Loucy (cell line): ENCODE results near the gene TMEM147.

Experiments used
- H2AFZ ChIP-seq: fragments of 200-600 bp; sonication (generic); 2 replicates; pipeline ENCODE4 v1.6.0; 2016; ENCODE audit warnings: antibody characterized with exemption, mild to moderate bottlenecking, low read length, moderate library complexity
- H3F3A ChIP-seq: fragments of 200-600 bp; 2 replicates; pipeline ENCODE4 v1.6.0; 2016; ENCODE audit warnings: antibody characterized with exemption, low read depth, mild to moderate bottlenecking
- H3K27me3 ChIP-seq: fragments of 200-600 bp; sonication (generic); 2 replicates; pipeline ENCODE4 v1.6.1; 2014; ENCODE audit warnings: low read length, mild to moderate bottlenecking; ENCODE audit not compliant: insufficient read depth, poor library complexity, severe bottlenecking
- H3K36me3 ChIP-seq: fragments of 200-600 bp; sonication (generic); 2 replicates; pipeline ENCODE4 v1.6.1; 2016; ENCODE audit warnings: low read length; ENCODE audit not compliant: insufficient read depth
- H3K4me1 ChIP-seq: fragments of 200-600 bp; sonication (generic); 2 replicates; pipeline ENCODE4 v1.5.1; 2014; ENCODE audit warnings: low read length, mild to moderate bottlenecking; ENCODE audit not compliant: insufficient read depth, poor library complexity, severe bottlenecking
- H3K4me2 ChIP-seq: fragments of 200-600 bp; sonication (generic); 2 replicates; pipeline ENCODE4 v1.6.0; 2014; ENCODE audit warnings: antibody characterized with exemption, low read length, low read depth, mild to moderate bottlenecking; ENCODE audit not compliant: poor library complexity, severe bottlenecking
- H3K4me3 ChIP-seq: fragments of 200-600 bp; sonication (generic); 2 replicates; pipeline ENCODE4 v1.5.1; 2014; ENCODE audit warnings: low read length, mild to moderate bottlenecking, mixed read lengths; ENCODE audit not compliant: poor library complexity, severe bottlenecking
- H3K79me2 ChIP-seq: fragments of 200-600 bp; sonication (generic); 2 replicates; pipeline ENCODE4 v1.6.1; 2014; ENCODE audit warnings: low read length; ENCODE audit not compliant: insufficient read depth
- H3K9ac ChIP-seq: fragments of 200-600 bp; sonication (generic); 2 replicates; pipeline ENCODE4 v1.6.0; 2014; ENCODE audit warnings: mild to moderate bottlenecking, low read depth, low read length, moderate library complexity; ENCODE audit not compliant: poor library complexity, severe bottlenecking
- H3K9me2 ChIP-seq: fragments of 200-600 bp; sonication (generic); replicated peaks from 2 replicates; pipeline ENCODE4 v1.6.1; 2016; ENCODE audit warnings: low read depth, low read length, mixed read lengths
- H3K9me3 ChIP-seq: fragments of 200-600 bp; sonication (generic); 2 replicates; pipeline ENCODE4 v1.6.1; 2014; ENCODE audit warnings: mild to moderate bottlenecking, antibody characterized with exemption, low read length, low read depth; ENCODE audit not compliant: insufficient read depth
- H4K20me1 ChIP-seq: fragments of 200-600 bp; sonication (generic); 2 replicates; pipeline ENCODE4 v1.6.0; 2014; ENCODE audit warnings: antibody characterized with exemption, low read length, mild to moderate bottlenecking; ENCODE audit not compliant: insufficient read depth, poor library complexity, severe bottlenecking
- EZH2phosphoT487 ChIP-seq: fragments of 200-600 bp; IDR thresholded peaks from 2 replicates; pipeline ENCODE4 v1.6.1; 2018; ENCODE audit warnings: antibody characterized with exemption, mild to moderate bottlenecking, moderate library complexity, borderline replicate concordance
- TF ChIP-seq, protein P1 (sequence below): fragments of 200-600 bp; sonication (generic); conservative IDR thresholded peaks from 2 replicates; pipeline ENCODE4 v1.5.1; 2014; ENCODE audit warnings: mild to moderate bottlenecking, antibody characterized with exemption, low read length

Gene TMEM147

GRCh38 chr19:35525873-35526272, 19.6 kb upstream of the TMEM147 start:
- no peaks in the 10 kb centered on the region for H3K79me2 ChIP-seq
- H3K9ac ChIP-seq: no peak overlapping the region
- H4K20me1 ChIP-seq: no peaks in the 10 kb centered on the region
- TF ChIP-seq, protein P1, sequence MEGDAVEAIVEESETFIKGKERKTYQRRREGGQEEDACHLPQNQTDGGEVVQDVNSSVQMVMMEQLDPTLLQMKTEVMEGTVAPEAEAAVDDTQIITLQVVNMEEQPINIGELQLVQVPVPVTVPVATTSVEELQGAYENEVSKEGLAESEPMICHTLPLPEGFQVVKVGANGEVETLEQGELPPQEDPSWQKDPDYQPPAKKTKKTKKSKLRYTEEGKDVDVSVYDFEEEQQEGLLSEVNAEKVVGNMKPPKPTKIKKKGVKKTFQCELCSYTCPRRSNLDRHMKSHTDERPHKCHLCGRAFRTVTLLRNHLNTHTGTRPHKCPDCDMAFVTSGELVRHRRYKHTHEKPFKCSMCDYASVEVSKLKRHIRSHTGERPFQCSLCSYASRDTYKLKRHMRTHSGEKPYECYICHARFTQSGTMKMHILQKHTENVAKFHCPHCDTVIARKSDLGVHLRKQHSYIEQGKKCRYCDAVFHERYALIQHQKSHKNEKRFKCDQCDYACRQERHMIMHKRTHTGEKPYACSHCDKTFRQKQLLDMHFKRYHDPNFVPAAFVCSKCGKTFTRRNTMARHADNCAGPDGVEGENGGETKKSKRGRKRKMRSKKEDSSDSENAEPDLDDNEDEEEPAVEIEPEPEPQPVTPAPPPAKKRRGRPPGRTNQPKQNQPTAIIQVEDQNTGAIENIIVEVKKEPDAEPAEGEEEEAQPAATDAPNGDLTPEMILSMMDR: no peak
- TF ChIP-seq EZH2phosphoT487: no peak
- no peaks in the 10 kb centered on the region for H3K9me2 ChIP-seq
- no peak overlapping the region for H3K4me2 ChIP-seq
- no peak overlapping the region for H3K4me3 ChIP-seq
- no peak overlapping the region for H2AFZ ChIP-seq
- no peaks in the 10 kb centered on the region for H3K4me1 ChIP-seq
- H3K36me3 ChIP-seq: no peaks in the 10 kb centered on the region
- no peaks in the 10 kb centered on the region for H3K27me3 ChIP-seq
- no peaks in the 10 kb centered on the region for H3F3A ChIP-seq
- H3K9me3 ChIP-seq: no peaks in the 10 kb centered on the region

DNA sequence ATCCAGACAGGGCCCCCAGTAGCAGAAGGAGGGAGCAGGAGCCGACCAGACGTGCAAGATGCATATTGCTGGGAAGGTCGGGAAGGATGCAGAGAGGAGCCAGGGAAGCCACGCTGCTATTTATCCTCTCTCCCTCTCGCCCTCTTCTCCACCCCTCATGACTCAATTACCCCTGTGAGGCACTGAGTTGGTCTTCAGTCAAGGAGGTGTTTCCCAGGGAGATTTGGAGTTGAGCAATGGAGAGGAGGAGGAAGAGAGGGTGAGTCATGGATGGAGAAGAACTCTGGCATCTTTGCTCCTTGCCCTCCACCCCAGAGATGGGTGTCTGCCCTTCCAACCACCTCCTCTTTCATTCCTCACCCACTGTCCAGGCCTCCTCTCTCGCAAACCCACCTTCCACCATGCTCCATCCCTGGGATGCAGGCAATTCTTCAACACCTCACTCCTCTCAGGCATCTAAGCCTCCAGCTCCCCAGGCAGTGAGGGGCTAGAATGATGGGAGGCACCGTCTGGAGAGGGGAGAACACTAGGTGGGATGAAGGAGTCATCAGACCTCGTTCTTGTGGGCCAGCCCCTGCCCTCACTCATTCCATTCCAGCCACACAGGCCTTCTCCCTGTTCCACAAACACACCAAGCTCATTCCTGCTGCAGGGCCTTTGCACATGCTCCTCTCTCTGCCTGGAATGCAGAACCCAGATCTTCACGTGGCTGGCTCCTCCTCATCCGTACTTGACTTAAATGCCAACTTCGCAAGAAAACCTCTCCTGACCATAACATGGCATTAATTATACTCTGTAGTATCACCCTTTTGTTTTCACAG, 17.0 kb upstream of the TMEM147 start, which contains the start of gene SBSN:
Gene SBSN, minus strand, starts transcription at position 94 of the 821 bp plus-strand sequence. Its CDS starts 30 bp downstream, at position 64.
- no peaks in the 10 kb centered on the region for H3K9me2 ChIP-seq
- H3K4me3 ChIP-seq: no peak within 1 kb of the TSS
- H3K27me3 ChIP-seq: no peaks in the 10 kb centered on the region
- H3K9ac ChIP-seq: no peak within 1 kb of the TSS
- H3K36me3 ChIP-seq: no peaks in the 10 kb centered on the region
- H3K9me3 ChIP-seq: no peaks in the 10 kb centered on the region
- H3K4me1 ChIP-seq: no peaks in the 10 kb centered on the region
- H3K79me2 ChIP-seq: no peaks in the 10 kb centered on the region
- H4K20me1 ChIP-seq: no peaks in the 10 kb centered on the region
- no peak within 1 kb of the TSS for H2AFZ ChIP-seq
- TF ChIP-seq EZH2phosphoT487: no peak
- TF ChIP-seq, protein P1: no peak
- no peak within 1 kb of the TSS for H3K4me2 ChIP-seq
- no peaks in the 10 kb centered on the region for H3F3A ChIP-seq

DNA sequence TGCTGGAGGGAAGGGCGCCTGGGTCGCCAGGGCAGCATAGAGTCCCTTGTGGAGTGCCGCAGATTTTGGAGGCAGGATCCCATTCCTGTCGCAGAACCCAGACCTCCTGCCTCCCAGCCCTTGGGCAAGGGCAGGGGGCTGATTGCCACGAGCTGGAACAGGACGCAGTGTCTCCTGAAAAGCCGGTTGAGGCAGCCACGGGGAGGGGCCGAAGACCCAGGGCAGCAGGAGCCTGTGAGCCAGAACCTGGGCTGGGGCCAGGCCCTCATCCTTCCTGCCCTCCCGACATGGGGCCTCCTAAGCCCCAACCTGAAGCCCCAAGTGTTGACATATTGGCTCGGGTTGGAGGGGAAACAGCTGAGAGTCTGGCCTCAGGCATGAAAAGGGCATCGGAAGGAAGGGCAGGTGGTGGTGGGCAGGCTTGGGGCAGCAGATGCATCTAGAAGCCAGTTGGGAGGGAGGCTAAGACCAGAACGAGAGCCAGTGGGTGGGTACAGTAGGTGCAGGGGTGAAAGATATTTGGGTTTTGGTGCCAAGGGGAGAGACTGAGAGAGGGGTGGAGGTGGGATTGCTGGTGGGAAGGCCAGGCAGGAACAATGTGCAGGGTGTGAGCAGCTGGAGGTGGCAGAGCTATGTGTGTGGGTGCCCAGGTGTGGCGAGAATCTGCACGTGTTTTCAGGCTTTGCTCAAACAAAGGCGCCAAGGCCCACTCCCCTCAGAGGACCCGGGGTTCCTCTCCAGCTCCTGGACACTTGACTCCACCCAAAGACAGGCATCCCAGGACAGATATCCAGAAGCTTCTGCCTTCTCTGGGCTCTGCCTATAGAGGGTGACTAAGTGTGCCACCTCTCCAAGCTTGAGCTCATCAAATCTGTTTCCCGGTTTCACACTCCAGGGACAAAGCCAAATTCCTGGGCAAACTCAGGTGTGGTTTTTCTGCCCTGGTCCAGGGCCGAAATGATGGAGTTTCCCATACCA, 15.9 kb upstream of the TMEM147 start:
- Histone ChIP-seq H4K20me1 (no peaks in the 10 kb centered on the region), H3K4me2 (no peak overlapping the region), H3K36me3 (no peaks in the 10 kb centered on the region), H3K4me3 (no peak overlapping the region), H3F3A (no peaks in the 10 kb centered on the region), H3K9me2 (no peaks in the 10 kb centered on the region), H3K79me2 (no peaks in the 10 kb centered on the region), H3K27me3 (no peaks in the 10 kb centered on the region), H3K9ac (no peak overlapping the region), H2AFZ (no peak overlapping the region), H3K4me1 (no peaks in the 10 kb centered on the region), H3K9me3 (no peaks in the 10 kb centered on the region)
- no peak for TF ChIP-seq EZH2phosphoT487
- TF ChIP-seq, protein P1: no peak
